Epithelial cell of proximal tubule (primary cell): ENCODE measurements around the gene MTSS2. TPM values are rescaled to one million over a fixed set of nuclear protein-coding genes. Genes with fewer than 3 reads are reported as not detected.

Source experiments
- DNase-seq: peaks from one replicate; pipeline ENCODE4 v3.0.0-alpha.2; 2011; ENCODE audit warnings: low read depth
- H3K4me3 ChIP-seq: 2 replicates; pipeline ENCODE4 v1.5.1; 2011; ENCODE audit warnings: low read depth, mild to moderate bottlenecking, low read length
- total RNA-seq: library from RNA; depleted of rRNA; stranded (reverse); fragments of >200 nt; gene quantifications from 2 replicates; pipeline ENCODE4 v1.2.3, GENCODE V29; 2015
- TF ChIP-seq, protein P1 (sequence below): conservative IDR thresholded peaks from 2 replicates; pipeline ENCODE4 v1.5.1; 2012; ENCODE audit warnings: low read depth, mild to moderate bottlenecking, low read length

Gene MTSS2
- total RNA-seq, 1 donor from 2014 or later = 12.6 TPM

- TF ChIP-seq, protein P1, sequence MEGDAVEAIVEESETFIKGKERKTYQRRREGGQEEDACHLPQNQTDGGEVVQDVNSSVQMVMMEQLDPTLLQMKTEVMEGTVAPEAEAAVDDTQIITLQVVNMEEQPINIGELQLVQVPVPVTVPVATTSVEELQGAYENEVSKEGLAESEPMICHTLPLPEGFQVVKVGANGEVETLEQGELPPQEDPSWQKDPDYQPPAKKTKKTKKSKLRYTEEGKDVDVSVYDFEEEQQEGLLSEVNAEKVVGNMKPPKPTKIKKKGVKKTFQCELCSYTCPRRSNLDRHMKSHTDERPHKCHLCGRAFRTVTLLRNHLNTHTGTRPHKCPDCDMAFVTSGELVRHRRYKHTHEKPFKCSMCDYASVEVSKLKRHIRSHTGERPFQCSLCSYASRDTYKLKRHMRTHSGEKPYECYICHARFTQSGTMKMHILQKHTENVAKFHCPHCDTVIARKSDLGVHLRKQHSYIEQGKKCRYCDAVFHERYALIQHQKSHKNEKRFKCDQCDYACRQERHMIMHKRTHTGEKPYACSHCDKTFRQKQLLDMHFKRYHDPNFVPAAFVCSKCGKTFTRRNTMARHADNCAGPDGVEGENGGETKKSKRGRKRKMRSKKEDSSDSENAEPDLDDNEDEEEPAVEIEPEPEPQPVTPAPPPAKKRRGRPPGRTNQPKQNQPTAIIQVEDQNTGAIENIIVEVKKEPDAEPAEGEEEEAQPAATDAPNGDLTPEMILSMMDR = no peak
- DNase-seq = no peak
- no peak overlapping the region for H3K4me3 ChIP-seq
These were observed 34.3 kb downstream of the MTSS2 start for GRCh38 chr16:70651524-70651923.

GRCh38 chr16:70650216-70650615 lies 35.6 kb downstream of the MTSS2 start:
- H3K4me3 ChIP-seq = no peak overlapping the region
- DNase-seq = no peak
- TF ChIP-seq, protein P1 = no peak

DNA sequence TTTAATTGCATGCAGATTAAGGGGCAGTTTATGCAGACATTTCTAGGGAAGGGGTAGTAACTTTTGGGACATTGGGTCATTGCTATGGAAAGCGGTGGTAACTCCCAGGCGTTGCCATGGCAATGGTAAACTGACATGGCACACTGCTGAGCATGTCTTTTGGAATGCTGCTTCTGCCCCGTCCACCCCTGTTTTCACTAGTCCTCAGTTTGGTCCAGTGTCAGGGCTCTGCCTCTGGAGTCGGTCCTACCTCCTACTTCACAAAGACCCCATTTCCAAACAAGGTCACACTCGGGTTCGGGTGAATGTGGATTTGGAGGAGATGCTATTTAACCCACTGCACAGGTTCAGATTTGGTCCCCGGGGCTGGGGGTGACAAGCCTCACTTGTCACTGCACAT lies 36.6 kb downstream of the MTSS2 start:
- TF ChIP-seq, protein P1 = no peak
- H3K4me3 ChIP-seq = no peak overlapping the region
- no peak for DNase-seq

GRCh38 chr16:70648606-70649005 lies 37.2 kb downstream of the MTSS2 start:
- no peak for DNase-seq
- TF ChIP-seq, protein P1 = no peak
- H3K4me3 ChIP-seq = no peak overlapping the region

GRCh38 chr16:70647441-70648359 lies 38.2 kb downstream of the MTSS2 start:
- DNase-seq = no peak
- no peak overlapping the region for H3K4me3 ChIP-seq
- TF ChIP-seq, protein P1 = no peak

DNA sequence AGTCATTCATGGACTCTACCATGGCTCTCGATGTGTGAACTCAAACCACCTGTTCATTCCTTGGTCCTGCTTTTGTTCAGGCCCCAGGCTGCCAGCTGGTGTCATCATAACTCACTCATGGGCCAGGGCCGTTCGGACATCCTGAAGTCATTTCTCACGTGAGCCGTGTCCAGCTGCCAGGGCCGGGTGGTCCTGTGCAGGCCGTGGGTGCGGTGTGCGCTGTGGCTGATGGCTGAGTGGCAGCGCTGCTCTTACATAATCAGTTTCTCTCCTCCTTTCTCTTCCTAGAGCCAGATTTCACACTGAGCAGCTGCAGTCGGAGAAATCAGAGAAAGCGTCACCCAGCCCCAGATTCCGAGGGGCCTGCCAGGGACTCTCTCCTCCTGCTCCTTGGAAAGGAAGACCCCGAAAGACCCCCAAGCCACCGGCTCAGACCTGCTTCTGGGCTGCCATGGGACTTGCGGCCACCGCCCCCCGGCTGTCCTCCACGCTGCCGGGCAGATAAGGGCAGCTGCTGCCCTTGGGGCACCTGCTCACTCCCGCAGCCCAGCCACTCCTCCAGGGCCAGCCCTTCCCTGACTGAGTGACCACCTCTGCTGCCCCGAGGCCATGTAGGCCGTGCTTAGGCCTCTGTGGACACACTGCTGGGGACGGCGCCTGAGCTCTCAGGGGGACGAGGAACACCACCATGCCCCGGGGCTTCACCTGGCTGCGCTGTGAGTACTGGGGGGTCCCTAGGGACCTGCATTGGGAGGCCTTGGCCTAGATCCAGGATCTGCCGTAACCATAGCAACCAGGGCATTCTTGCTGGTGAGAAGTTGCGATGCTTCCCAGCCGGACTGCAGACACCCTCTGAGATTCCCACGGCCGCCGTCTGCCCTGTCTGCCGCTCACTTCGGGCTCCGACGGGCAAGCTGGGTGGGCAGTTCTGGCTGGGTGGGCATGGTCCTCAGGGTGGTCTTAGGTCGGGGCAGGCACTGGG lies 39.3 kb downstream of the MTSS2 start, which contains the start of gene IL34:
Gene IL34 (plus strand): TSS at position 300 of the 982 bp plus-strand sequence. CDS start 389 bp downstream, at position 689.
- TF ChIP-seq, protein P1 = no peak
- no peak within 1 kb of the TSS for H3K4me3 ChIP-seq
- no peak for DNase-seq
